ENCODE results near the gene ATP8A2.
"Not testable (repeated sequence)": the region's sequence is repeated elsewhere in the genome, so short reads cannot be mapped to it uniquely, and the experiment has no call there.

Gene ATP8A2

GRCh38 chr13:25920931-25921330 is 549.2 kb downstream of the ATP8A2 start:
- DNase-seq (ENCODE audit: low read depth in 2 of 2): no peak

- no peak for DNase-seq (ENCODE audit: low read depth in 2 of 2)
Observed at GRCh38 chr13:25922376-25922775, 550.6 kb downstream of the ATP8A2 start.

DNA sequence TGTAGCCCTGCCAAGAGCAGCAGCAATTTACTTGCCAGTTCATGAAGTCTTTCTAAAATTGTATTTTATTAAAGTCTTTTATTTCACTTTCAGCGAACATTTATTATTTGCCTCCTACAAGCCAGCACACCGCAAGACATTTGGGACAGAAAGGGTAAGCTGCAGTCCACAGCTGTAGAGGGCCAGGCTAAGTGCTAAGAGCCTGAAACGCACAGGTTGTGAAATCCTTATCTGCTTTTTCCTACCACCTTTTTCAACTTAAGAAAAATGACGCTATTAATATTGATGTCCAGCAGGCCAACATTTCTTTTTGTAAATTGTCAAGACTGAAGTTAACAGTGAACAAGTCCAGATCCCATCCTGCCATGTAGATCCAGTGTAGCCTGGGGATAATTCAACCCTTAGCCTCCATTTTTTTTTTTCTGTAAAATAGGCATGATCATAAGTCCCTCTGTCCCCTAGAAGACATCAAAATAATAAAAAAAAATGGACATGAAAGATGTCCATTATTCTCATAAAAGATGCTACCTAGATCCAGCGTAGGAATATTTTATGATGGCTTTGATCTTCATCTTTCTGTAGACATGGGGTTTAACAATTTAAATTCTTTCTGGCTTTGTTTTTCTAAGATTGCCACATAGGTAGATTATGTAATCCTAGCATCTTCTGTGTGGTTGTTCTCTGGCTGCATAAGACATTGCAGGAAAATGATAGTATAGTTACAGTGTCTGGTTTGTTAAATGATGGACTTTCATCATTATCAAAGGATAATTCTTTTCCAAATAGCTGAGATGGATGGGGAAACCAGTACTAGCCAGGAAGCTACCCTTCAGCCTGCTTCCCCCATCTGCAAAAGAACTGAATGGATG is 551.7 kb downstream of the ATP8A2 start:
- DNase-seq (ENCODE audit: low read depth in 2 of 2): no peak

GRCh38 chr13:25927363-25927762 is 555.6 kb downstream of the ATP8A2 start:
- no peak for DNase-seq (ENCODE audit: low read depth in 2 of 2)

GRCh38 chr13:25927932-25928331 is 556.2 kb downstream of the ATP8A2 start:
- no peak for DNase-seq (ENCODE audit: low read depth in 2 of 2)

- DNase-seq (ENCODE audit: low read depth in 2 of 2): no peak
Observed at GRCh38 chr13:25928941-25929505, 557.2 kb downstream of the ATP8A2 start.

- DNase-seq (ENCODE audit: low read depth in 2 of 2): no peak
Observed at GRCh38 chr13:25929816-25930215, 558.0 kb downstream of the ATP8A2 start.

DNA sequence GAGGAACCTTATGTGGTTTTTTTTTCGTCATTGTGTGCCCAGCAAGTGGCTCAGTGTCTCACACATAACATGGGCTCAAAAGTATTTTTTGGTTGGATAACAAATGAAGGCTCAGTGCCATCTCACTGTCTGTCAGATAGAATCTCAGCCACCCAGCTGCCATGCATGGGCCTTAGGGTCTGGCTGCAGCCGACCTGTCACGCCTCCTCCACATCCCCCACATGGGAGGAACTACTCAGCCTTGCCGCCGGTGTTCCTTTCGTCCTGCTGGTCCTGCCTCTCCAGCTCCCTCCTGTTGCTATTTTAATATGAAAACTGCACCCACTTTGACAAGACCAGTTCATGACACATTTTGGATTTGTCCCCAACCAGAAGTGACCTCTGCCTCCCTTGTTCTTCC is 558.9 kb downstream of the ATP8A2 start:
- no peak for DNase-seq (ENCODE audit: low read depth in 2 of 2)

DNA sequence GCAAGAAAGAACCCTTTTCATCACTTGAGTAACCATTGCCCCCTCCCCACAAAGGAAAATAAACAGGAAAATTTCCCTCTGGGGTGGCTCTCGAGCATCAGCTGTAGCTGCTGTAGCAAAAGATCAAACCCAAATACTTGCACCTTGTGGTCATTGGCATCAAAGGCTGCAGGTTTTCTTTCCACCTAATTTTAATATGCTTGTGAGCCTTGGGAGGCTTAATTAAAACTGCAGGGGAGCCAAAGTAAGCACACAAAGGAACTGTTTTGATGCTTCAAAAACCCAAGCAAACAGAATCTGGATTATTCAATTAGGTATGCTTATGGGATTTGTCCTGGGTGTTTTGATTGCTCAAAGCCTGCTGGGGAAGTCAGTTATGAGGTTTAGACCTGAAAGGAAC is 560.6 kb downstream of the ATP8A2 start:
- DNase-seq (ENCODE audit: low read depth in 2 of 2): no peak

GRCh38 chr13:25933520-25933919 is 561.7 kb downstream of the ATP8A2 start:
- DNase-seq (ENCODE audit: low read depth in 2 of 2): no peak

DNA sequence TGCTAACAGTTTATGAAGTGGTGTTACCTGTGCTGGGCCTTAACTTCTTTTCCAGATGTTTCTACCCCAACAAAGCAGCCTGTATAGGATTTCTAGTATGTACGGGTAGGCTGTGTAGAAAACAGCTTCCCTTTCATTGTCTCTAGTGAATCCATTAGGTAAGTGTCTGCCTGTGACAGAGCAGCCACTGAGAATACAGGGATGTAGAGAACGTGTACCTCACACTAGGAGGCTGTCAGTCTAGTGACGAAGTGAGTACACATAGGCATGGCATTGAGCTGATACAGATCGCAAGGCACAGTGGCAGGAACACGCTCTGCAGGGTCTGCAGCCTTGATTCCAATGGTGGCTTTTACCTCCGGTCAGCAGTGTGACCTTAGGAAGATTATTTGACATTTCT is 562.4 kb downstream of the ATP8A2 start:
- no peak for DNase-seq (ENCODE audit: low read depth in 2 of 2)

DNA sequence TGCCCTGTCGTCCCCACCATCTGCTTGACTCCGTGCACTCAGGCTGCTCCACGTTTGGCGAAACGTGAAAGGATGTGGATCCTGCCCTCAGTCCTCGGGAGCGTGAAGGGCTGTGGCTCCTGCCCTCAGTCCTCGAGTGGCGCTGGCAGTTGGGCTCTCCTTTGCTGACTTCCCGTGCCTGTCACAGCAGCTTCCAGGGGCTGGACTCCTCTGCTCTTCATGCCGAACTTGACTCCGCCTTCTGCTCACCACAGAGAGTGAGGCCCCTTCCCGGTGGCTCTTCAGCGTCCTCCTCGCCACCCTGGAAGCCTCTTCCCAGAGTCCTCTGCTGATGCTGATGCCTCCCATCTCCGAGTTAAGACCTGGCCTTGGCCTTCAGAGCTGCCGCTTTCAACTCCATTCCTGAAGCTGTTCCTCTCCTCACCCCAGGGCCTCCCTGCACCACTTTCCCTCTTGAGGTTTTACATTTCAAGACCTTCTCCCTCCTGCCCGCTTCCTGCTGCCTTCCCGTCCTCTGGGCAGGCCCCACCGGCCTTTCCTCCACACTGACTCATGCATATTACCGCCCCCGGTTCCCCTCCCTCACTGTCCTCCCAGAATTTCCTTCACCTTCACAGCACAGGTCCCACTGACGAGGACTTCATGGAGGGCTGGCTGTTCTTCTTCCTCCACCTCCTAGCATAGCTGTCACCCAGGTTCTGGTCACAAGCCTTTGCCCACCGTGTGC is 568.4 kb downstream of the ATP8A2 start:
- DNase-seq (ENCODE audit: low read depth in 2 of 2): no peak

DNA sequence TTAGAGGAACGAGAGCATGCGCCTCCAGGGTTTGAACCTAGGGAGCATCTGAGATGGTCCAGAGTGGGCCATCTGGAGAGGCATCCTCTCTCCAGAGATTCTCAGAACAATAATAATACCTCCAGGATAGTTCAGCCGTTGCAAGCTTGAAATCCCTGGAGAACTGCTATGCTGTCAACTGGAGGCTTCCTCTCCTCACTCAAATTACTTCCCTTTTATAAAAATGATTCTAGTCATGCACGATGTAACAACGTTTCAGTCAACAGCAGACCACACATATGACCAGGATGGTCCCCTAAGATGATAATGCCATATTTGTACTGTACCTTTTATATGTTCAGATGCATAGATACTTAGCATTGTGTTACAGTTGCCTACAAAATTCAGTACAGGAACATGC is 571.3 kb downstream of the ATP8A2 start:
- no peak for DNase-seq (ENCODE audit: low read depth in 2 of 2)

DNA sequence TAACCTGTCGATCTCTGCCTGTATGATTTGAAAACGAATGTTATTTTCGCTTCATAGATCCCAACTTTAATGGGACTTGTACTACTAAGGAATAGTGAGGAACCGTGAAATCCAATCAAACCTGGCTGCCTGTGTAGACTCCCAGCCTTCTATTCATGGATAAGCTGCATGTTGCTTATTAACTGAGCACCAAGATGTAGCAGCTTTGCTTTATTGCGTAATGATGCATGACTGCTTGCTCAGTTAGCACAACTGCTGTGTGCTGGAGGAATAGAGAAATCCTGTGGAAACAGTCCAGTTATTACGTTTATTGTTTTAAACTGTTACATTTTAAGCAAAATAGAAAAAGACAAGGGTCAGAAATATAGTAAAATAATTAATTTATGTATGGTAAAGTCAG is 571.9 kb downstream of the ATP8A2 start:
- no peak for DNase-seq (ENCODE audit: low read depth in 2 of 2)

GRCh38 chr13:25945596-25945995 is 573.8 kb downstream of the ATP8A2 start:
- DNase-seq (ENCODE audit: low read depth in 2 of 2): no peak

DNA sequence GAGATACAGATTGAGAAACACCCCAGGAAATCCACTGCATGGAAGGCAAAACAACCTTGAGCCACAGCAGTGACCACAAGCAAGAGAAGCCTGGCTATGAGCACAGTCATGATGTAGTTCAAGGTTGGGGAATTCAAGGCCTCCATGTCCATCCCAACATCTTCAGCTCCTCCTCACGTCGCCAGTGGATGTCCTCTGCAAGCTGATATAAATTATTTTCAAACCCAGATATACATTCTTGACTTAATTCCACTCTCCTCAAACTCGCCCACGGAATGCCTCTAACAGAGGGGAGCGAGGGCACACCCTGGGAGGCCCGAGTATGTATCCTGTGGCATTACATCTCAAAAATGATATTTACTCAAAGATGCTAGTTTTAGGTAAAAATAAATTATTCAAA is 574.5 kb downstream of the ATP8A2 start:
- no peak for DNase-seq (ENCODE audit: low read depth in 2 of 2)

DNA sequence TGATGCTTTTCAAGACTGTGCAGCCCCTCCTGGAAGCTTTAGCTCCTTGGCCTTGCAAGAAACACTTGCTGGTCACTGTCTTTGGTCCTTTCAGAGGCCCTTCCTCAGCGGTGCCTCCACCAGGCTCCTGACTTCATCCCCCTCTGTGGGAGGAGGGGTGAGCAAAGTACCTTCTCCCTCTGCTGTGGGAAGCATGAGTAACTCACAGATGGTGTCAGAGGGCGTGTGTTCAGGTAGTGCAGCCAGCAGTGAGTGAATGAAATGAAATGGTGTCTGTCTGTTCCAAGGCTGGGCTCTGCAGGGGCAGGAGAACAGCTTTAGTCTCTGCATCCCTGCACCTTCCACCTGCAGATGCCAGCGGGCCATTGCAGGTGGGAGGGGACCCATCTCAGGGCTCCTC is 577.1 kb downstream of the ATP8A2 start:
- no peak for DNase-seq (ENCODE audit: low read depth in 2 of 2)

DNA sequence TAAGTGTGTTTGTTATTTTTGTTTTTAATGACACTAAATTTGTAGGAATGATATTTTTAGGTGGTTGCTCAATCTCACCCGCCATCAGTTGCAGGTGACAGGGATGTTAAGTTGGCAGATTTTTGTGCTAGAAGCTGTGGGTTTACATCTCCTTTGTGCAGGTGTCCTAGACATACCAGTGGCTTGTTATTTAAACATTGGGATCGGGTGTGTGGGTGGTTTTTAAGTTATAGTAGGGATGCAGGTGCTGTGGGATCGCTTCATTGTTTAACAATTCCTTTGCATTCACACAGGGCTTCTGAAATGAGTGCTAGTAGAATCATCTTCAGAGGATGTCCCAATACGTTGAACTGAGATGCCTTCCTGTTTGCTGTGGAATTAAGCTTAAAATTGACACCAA is 580.1 kb downstream of the ATP8A2 start:
- DNase-seq (ENCODE audit: low read depth in 2 of 2): no peak

GRCh38 chr13:25954080-25954479 is 582.3 kb downstream of the ATP8A2 start:
- DNase-seq (ENCODE audit: low read depth in 2 of 2): not testable (repeated sequence)

GRCh38 chr13:25954943-25955342 is 583.2 kb downstream of the ATP8A2 start:
- not testable (repeated sequence) for DNase-seq (ENCODE audit: low read depth in 2 of 2)

DNA sequence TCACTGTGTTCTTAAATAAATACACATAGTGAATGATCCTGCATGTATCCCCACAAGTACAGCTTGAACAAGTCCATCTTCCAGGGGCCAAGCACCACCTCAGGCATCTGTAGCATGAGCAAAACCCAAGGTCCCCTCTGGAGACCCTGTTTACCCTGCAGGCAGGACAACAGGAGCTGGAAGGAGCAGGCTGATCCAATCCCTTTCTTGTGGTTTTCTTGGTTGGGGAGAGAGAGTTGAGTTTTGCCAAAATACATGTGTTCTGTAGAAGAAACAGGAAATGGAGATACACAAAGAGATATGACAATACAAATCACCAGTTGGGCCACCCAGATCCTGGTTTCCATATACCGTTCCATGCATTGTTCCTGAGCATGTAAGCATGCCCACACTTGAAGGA is 587.2 kb downstream of the ATP8A2 start:
- DNase-seq (ENCODE audit: low read depth in 2 of 2): no peak

DNA sequence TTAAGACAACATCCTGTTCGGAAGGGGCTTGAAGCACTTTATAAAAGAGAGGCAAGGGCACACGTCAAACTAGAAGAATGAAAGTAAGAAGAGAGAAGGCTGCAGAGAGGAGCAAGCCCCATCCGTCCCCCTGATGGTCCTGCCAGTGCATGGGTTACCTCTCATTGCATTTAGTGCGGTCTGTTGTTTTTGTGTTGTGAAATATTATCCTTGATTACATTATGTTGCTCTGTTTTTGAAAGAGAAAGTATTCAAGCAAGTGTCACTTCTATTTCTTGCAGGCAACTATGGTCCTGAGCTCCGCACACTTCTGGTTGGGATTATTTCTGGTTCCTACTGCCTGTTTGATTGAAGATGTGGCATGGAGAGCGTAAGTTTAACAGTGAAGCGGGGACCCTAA is 589.5 kb downstream of the ATP8A2 start:
- DNase-seq (ENCODE audit: low read depth in 2 of 2): no peak

- no peak for DNase-seq (ENCODE audit: low read depth in 2 of 2)
Observed at GRCh38 chr13:25963674-25964073, 591.9 kb downstream of the ATP8A2 start.
